GM12878 (cell line): ENCODE measurements around the gene RASGRF1. TPM values are rescaled to one million over a fixed set of nuclear protein-coding genes. Genes with fewer than 3 reads are reported as not detected.
A peak's percentile ranks its signal among the peaks of the same experiment; 100 is the strongest.

Experiments
- BCL11A ChIP-seq: IDR thresholded peaks from 2 replicates; pipeline ENCODE4 v1.6.1; 2011; ENCODE audit warnings: low read depth, low read length
- BHLHE40 ChIP-seq, 2 experiments: fragments of 450-650 bp in 1 of 2; IDR thresholded peaks; 2 replicates each; pipeline ENCODE4 v1.6.1; 2011 to 2017; ENCODE audit warnings: low read depth in 2 of 2, borderline replicate concordance in 1 of 2, improper control_type of control experiment in 1 of 2, low read length in 1 of 2, mild to moderate bottlenecking in 1 of 2
- CBX5 ChIP-seq: sonication (generic); IDR thresholded peaks from 2 replicates; pipeline ENCODE4 v1.6.1; 2016; ENCODE audit warnings: low read depth, moderate library complexity, mild to moderate bottlenecking, inconsistent platforms
- CREM ChIP-seq: IDR thresholded peaks from 2 replicates; pipeline ENCODE4 v1.6.1; 2014; ENCODE audit warnings: antibody characterized with exemption, low read depth
- FOXM1 ChIP-seq: IDR thresholded peaks from 2 replicates; pipeline ENCODE4 v1.6.1; 2012; ENCODE audit warnings: low read depth, mild to moderate bottlenecking, inconsistent platforms, low read length, moderate library complexity
- GATAD2B ChIP-seq: fragments of 450-650 bp; conservative IDR thresholded peaks from 2 replicates; pipeline ENCODE4 v1.6.1; 2017; ENCODE audit warnings: low read depth, mild to moderate bottlenecking, moderate library complexity
- HDAC6 ChIP-seq: fragments of 200-600 bp; sonication (generic); IDR thresholded peaks from one replicate; pipeline ENCODE4 v1.8.0; 2017; ENCODE audit warnings: antibody characterized with exemption; ENCODE audit not compliant: unreplicated experiment
- IKZF1 ChIP-seq: fragments of 450-650 bp; conservative IDR thresholded peaks from 2 replicates; pipeline ENCODE4 v1.6.1; 2017; ENCODE audit warnings: antibody characterized with exemption, mild to moderate bottlenecking
- MEF2A ChIP-seq: IDR thresholded peaks from 2 replicates; pipeline ENCODE4 v1.6.1; 2011; ENCODE audit warnings: low read depth, mild to moderate bottlenecking, low read length, moderate library complexity; ENCODE audit not compliant: insufficient read depth
- MTA2 ChIP-seq: fragments of 450-650 bp; IDR thresholded peaks from 2 replicates; pipeline ENCODE4 v1.6.1; 2016; ENCODE audit warnings: low read depth, mild to moderate bottlenecking, moderate library complexity
- MTA3 ChIP-seq: IDR thresholded peaks from 2 replicates; pipeline ENCODE4 v1.6.1; 2012; ENCODE audit warnings: low read length, inconsistent platforms, borderline replicate concordance
- MXI1 ChIP-seq: fragments of 150-350 bp; IDR thresholded peaks from 2 replicates; pipeline ENCODE4 v1.6.1; 2011; ENCODE audit warnings: low read depth, mild to moderate bottlenecking, inconsistent platforms, low read length, improper control_type of control experiment
- NFIC ChIP-seq: IDR thresholded peaks from 2 replicates; pipeline ENCODE4 v1.6.1; 2012; ENCODE audit warnings: low read depth, mild to moderate bottlenecking, inconsistent platforms, low read length, moderate library complexity
- PAX5 ChIP-seq: IDR thresholded peaks from 2 replicates; pipeline ENCODE4 v1.6.1; 2011; ENCODE audit warnings: low read depth, low read length, borderline replicate concordance
- PML ChIP-seq: IDR thresholded peaks from 2 replicates; pipeline ENCODE4 v1.6.1; 2012; ENCODE audit warnings: low read length, inconsistent platforms
- RELA ChIP-seq: fragments of 450-650 bp; IDR thresholded peaks from 2 replicates; pipeline ENCODE4 v1.8.0; 2014; ENCODE audit warnings: borderline replicate concordance; ENCODE audit not compliant: partially characterized antibody
- RUNX3 ChIP-seq: IDR thresholded peaks from 2 replicates; pipeline ENCODE4 v1.6.1; 2012; ENCODE audit warnings: low read length, inconsistent platforms
- SUPT20H ChIP-seq: IDR thresholded peaks from 2 replicates; pipeline ENCODE4 v1.6.1; 2011; ENCODE audit warnings: low read depth, mild to moderate bottlenecking, low read length, moderate library complexity, borderline replicate concordance; ENCODE audit not compliant: control insufficient read depth
- SUZ12 ChIP-seq: fragments of 200-600 bp; sonication (generic); IDR thresholded peaks from one replicate; pipeline ENCODE4 v1.6.1; 2018; ENCODE audit warnings: antibody characterized with exemption, mild to moderate bottlenecking; ENCODE audit not compliant: unreplicated experiment
- TBL1XR1 ChIP-seq: IDR thresholded peaks from 2 replicates; pipeline ENCODE4 v1.6.1; 2012; ENCODE audit warnings: low read depth, low read length, improper control_type of control experiment
- ZBED1 ChIP-seq: IDR thresholded peaks from 2 replicates; pipeline ENCODE4 v1.6.1; 2016; ENCODE audit warnings: borderline replicate concordance
- ZNF274 ChIP-seq: IDR thresholded peaks from one replicate; pipeline ENCODE4 v1.8.0; 2011; ENCODE audit not compliant: insufficient read length, insufficient read depth
- polyA plus RNA-seq, 11 experiments: library from polyadenylated mRNA; depleted of rRNA in 4 of 11; unstranded in 6 of 11; stranded (reverse) in 5 of 11; fragments of >200 nt; fragmentation: Nextera tagmentation in 4 of 11; fragmentation: Illumina TruSeq in 1 of 11; extraction: Ambion mirVana in 4 of 11; extraction: Trizol in 1 of 11; gene quantifications; 1 replicate in 1 of 11; 2 replicates in 10 of 11; pipeline versions ENCODE4 v1.2.1 to v1.2.3, GENCODE V29; 2011 to 2016; ENCODE audit warnings: inconsistent platforms in 2 of 11, missing spikeins in 2 of 11, low read depth in 1 of 11
- total RNA-seq, 4 experiments: library from RNA; depleted of rRNA in 3 of 4; stranded (reverse); fragments of >200 nt in 3 of 4; fragmentation: Illumina TruSeq in 1 of 4; extraction: Trizol in 1 of 4; gene quantifications; 2 replicates each; pipeline versions ENCODE4 v1.2.1 to v1.2.3, GENCODE V29; 2013 to 2021
- TF ChIP-seq, protein P1 (sequence below): fragments of 450-650 bp; IDR thresholded peaks from 2 replicates; pipeline ENCODE4 v1.6.1; 2017; ENCODE audit warnings: mild to moderate bottlenecking, moderate library complexity
- TF ChIP-seq, protein P2 (sequence below): IDR thresholded peaks from 2 replicates; pipeline ENCODE4 v1.6.1; 2011; ENCODE audit warnings: borderline replicate concordance, low read depth, mild to moderate bottlenecking, moderate library complexity, low read length; ENCODE audit not compliant: insufficient read depth, poor library complexity, severe bottlenecking
- TF ChIP-seq, protein P3 (sequence below): fragments of 450-650 bp; IDR thresholded peaks from 2 replicates; pipeline ENCODE4 v1.6.1; 2017; ENCODE audit warnings: low read depth, mild to moderate bottlenecking, moderate library complexity

The RASGRF1 gene
- total and polyA plus RNA-seq, 10 of the 15 experiments (the other 5 are each of a cell fraction or from before 2014, with no cell fraction given): 0.20 to 1.9 (median 0.86) TPM

DNA sequence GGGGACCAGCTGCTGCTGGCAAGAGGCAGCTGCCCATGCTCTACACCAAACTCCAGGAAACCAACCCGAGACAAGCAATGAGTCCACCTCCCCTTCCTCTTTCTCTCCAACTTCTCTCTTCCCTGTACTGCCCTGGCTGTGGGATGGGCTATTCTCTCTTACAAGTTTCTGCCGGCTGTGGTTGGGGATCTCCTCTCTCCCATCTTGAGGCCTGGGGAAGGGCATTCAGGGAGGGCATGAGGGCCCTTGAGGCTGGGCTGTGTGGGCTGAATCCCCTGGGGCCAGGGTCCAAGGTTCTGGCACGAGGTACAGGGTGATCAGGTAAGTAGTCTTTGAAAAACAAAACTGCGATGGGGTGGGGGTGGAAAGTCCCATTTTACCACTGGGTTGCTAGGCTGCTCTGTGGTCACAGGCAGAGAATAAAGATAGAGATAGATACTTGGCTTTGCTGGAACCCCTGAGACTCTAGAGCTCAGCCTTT lies 113.4 kb downstream of the RASGRF1 start (continued):
- peak; percentile 70 for TF ChIP-seq NFIC
- no peak for TF ChIP-seq ZBED1
- TF ChIP-seq HDAC6: no peak
- TF ChIP-seq PAX5: peak; percentile 50; the same call in 1 of the 2 replicates
- peak; percentile 89 to 90 for TF ChIP-seq BHLHE40 (IDR thresholded peaks at IDR 0.05; ENCODE audit: borderline replicate concordance in 1 of 2, low read depth in 2 of 2, low read length in 1 of 2)
- TF ChIP-seq, protein P1, sequence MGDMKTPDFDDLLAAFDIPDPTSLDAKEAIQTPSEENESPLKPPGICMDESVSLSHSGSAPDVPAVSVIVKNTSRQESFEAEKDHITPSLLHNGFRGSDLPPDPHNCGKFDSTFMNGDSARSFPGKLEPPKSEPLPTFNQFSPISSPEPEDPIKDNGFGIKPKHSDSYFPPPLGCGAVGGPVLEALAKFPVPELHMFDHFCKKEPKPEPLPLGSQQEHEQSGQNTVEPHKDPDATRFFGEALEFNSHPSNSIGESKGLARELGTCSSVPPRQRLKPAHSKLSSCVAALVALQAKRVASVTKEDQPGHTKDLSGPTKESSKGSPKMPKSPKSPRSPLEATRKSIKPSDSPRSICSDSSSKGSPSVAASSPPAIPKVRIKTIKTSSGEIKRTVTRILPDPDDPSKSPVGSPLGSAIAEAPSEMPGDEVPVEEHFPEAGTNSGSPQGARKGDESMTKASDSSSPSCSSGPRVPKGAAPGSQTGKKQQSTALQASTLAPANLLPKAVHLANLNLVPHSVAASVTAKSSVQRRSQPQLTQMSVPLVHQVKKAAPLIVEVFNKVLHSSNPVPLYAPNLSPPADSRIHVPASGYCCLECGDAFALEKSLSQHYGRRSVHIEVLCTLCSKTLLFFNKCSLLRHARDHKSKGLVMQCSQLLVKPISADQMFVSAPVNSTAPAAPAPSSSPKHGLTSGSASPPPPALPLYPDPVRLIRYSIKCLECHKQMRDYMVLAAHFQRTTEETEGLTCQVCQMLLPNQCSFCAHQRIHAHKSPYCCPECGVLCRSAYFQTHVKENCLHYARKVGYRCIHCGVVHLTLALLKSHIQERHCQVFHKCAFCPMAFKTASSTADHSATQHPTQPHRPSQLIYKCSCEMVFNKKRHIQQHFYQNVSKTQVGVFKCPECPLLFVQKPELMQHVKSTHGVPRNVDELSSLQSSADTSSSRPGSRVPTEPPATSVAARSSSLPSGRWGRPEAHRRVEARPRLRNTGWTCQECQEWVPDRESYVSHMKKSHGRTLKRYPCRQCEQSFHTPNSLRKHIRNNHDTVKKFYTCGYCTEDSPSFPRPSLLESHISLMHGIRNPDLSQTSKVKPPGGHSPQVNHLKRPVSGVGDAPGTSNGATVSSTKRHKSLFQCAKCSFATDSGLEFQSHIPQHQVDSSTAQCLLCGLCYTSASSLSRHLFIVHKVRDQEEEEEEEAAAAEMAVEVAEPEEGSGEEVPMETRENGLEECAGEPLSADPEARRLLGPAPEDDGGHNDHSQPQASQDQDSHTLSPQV: peak; percentile 18; the same call in 1 of the 2 replicates
- TF ChIP-seq SUZ12: no peak
- TF ChIP-seq RUNX3: peak; percentile 91
- peak; percentile 43; the same call in 1 of the 2 replicates for TF ChIP-seq MXI1
- TF ChIP-seq FOXM1: peak; percentile 61
- TF ChIP-seq MEF2A: peak; percentile 39; the same call in 1 of the 2 replicates
- TF ChIP-seq, protein P2, sequence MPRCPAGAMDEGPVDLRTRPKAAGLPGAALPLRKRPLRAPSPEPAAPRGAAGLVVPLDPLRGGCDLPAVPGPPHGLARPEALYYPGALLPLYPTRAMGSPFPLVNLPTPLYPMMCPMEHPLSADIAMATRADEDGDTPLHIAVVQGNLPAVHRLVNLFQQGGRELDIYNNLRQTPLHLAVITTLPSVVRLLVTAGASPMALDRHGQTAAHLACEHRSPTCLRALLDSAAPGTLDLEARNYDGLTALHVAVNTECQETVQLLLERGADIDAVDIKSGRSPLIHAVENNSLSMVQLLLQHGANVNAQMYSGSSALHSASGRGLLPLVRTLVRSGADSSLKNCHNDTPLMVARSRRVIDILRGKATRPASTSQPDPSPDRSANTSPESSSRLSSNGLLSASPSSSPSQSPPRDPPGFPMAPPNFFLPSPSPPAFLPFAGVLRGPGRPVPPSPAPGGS: peak; percentile 31
- TF ChIP-seq IKZF1: peak; percentile 99
- peak; percentile 67 for TF ChIP-seq BCL11A
- peak; percentile 86 for TF ChIP-seq GATAD2B
- peak; percentile 73; the same call in 1 of the 2 replicates for TF ChIP-seq MTA3
- no peak for TF ChIP-seq SUPT20H
- TF ChIP-seq PML: peak; percentile 68; the same call in 1 of the 2 replicates
- peak; percentile 71 for TF ChIP-seq TBL1XR1
- peak; percentile 84 for TF ChIP-seq RELA
- no peak; the same call in 1 of the 2 replicates for TF ChIP-seq CREM
- TF ChIP-seq MTA2: peak; percentile 79
- 0 out of 2 replicates have a peak, but pooled peaks have one; percentile 17 for TF ChIP-seq CBX5
- TF ChIP-seq ZNF274: no peak
- TF ChIP-seq, protein P3, sequence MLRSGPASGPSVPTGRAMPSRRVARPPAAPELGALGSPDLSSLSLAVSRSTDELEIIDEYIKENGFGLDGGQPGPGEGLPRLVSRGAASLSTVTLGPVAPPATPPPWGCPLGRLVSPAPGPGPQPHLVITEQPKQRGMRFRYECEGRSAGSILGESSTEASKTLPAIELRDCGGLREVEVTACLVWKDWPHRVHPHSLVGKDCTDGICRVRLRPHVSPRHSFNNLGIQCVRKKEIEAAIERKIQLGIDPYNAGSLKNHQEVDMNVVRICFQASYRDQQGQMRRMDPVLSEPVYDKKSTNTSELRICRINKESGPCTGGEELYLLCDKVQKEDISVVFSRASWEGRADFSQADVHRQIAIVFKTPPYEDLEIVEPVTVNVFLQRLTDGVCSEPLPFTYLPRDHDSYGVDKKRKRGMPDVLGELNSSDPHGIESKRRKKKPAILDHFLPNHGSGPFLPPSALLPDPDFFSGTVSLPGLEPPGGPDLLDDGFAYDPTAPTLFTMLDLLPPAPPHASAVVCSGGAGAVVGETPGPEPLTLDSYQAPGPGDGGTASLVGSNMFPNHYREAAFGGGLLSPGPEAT: peak; percentile 99
